ENCODE results near the gene HCN4.

HCN4 gene

DNA sequence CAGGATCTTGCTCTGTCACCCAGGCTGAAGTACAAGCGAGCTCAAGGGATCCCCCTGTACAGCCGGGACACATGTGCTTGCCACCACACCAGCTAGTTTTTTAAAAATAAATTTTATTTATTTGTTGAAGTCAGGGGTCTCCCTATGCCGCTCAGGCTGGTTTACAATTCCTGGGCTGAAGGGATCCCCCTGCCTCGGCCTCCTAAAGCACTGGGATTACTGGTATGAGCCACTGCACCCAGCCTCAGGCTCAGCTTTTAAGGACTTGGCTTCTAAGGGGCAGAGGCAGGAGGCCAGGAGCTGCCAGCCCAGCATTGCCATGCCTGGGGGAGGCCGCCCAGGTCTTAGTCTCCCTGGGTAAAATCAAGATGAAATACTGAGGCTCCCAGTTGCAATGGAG is 37.3 kb downstream of the HCN4 start:
- H3K4me1 ChIP-seq (ENCODE audit: insufficient read depth, low read length, poor library complexity, severe bottlenecking): no peaks in the 10 kb centered on the region
- H3K79me2 ChIP-seq (ENCODE audit: insufficient read depth, low read length): no peaks in the 10 kb centered on the region
- no peak overlapping the region for H3K4me2 ChIP-seq (ENCODE audit: low read depth, low read length, poor library complexity, severe bottlenecking)
- H3K4me3 ChIP-seq (ENCODE audit: low read length, poor library complexity, severe bottlenecking): no peak overlapping the region
- H3K9ac ChIP-seq (ENCODE audit: low read depth, low read length, poor library complexity, severe bottlenecking): no peak overlapping the region
- no peak overlapping the region for H2AFZ ChIP-seq (ENCODE audit: low read length)
- no peaks in the 10 kb centered on the region for H3K9me2 ChIP-seq (replicated peaks; ENCODE audit: low read depth, low read length)
- TF ChIP-seq CTCF (conservative IDR thresholded peaks at IDR 0.05; ENCODE audit: low read length): no peak
- TF ChIP-seq EZH2phosphoT487 (IDR thresholded peaks at IDR 0.05; ENCODE audit: borderline replicate concordance): no peak
- no peaks in the 10 kb centered on the region for H3K36me3 ChIP-seq (ENCODE audit: insufficient read depth, low read length)
- no peaks in the 10 kb centered on the region for H4K20me1 ChIP-seq (ENCODE audit: insufficient read depth, low read length, poor library complexity, severe bottlenecking)
- no peaks in the 10 kb centered on the region for H3K27me3 ChIP-seq (ENCODE audit: insufficient read depth, low read length, poor library complexity, severe bottlenecking)
- no peaks in the 10 kb centered on the region for H3F3A ChIP-seq (ENCODE audit: low read depth)
- no peaks in the 10 kb centered on the region for H3K9me3 ChIP-seq (ENCODE audit: insufficient read depth, low read depth, low read length)

GRCh38 chr15:73330206-73331051 is 38.3 kb downstream of the HCN4 start:
- H3K9ac ChIP-seq (ENCODE audit: low read depth, low read length, poor library complexity, severe bottlenecking): no peak overlapping the region
- no peak overlapping the region for H2AFZ ChIP-seq (ENCODE audit: low read length)
- H3K36me3 ChIP-seq (ENCODE audit: insufficient read depth, low read length): no peaks in the 10 kb centered on the region
- H3K9me3 ChIP-seq (ENCODE audit: insufficient read depth, low read depth, low read length): no peaks in the 10 kb centered on the region
- H4K20me1 ChIP-seq (ENCODE audit: insufficient read depth, low read length, poor library complexity, severe bottlenecking): no peaks in the 10 kb centered on the region
- TF ChIP-seq EZH2phosphoT487 (IDR thresholded peaks at IDR 0.05; ENCODE audit: borderline replicate concordance) (no peak), CTCF (conservative IDR thresholded peaks at IDR 0.05; ENCODE audit: low read length) (no peak)
- H3F3A ChIP-seq (ENCODE audit: low read depth): no peaks in the 10 kb centered on the region
- H3K4me1 ChIP-seq (ENCODE audit: insufficient read depth, low read length, poor library complexity, severe bottlenecking): no peaks in the 10 kb centered on the region
- no peaks in the 10 kb centered on the region for H3K27me3 ChIP-seq (ENCODE audit: insufficient read depth, low read length, poor library complexity, severe bottlenecking)
- H3K4me3 ChIP-seq (ENCODE audit: low read length, poor library complexity, severe bottlenecking): no peak overlapping the region
- no peaks in the 10 kb centered on the region for H3K9me2 ChIP-seq (replicated peaks; ENCODE audit: low read depth, low read length)
- H3K4me2 ChIP-seq (ENCODE audit: low read depth, low read length, poor library complexity, severe bottlenecking): no peak overlapping the region
- H3K79me2 ChIP-seq (ENCODE audit: insufficient read depth, low read length): no peaks in the 10 kb centered on the region

- Histone ChIP-seq H2AFZ (ENCODE audit: low read length) (no peak overlapping the region), H3K4me1 (ENCODE audit: insufficient read depth, low read length, poor library complexity, severe bottlenecking) (no peaks in the 10 kb centered on the region), H3K9ac (ENCODE audit: low read depth, low read length, poor library complexity, severe bottlenecking) (no peak overlapping the region), H3K9me3 (ENCODE audit: insufficient read depth, low read depth, low read length) (no peaks in the 10 kb centered on the region), H3K4me2 (ENCODE audit: low read depth, low read length, poor library complexity, severe bottlenecking) (no peak overlapping the region), H3K9me2 (replicated peaks; ENCODE audit: low read depth, low read length) (no peaks in the 10 kb centered on the region), H3K27me3 (ENCODE audit: insufficient read depth, low read length, poor library complexity, severe bottlenecking) (no peaks in the 10 kb centered on the region), H3K36me3 (ENCODE audit: insufficient read depth, low read length) (no peaks in the 10 kb centered on the region), H3F3A (ENCODE audit: low read depth) (no peaks in the 10 kb centered on the region), H4K20me1 (ENCODE audit: insufficient read depth, low read length, poor library complexity, severe bottlenecking) (no peaks in the 10 kb centered on the region), H3K79me2 (ENCODE audit: insufficient read depth, low read length) (no peaks in the 10 kb centered on the region), H3K4me3 (ENCODE audit: low read length, poor library complexity, severe bottlenecking) (no peak overlapping the region)
- TF ChIP-seq CTCF (conservative IDR thresholded peaks at IDR 0.05; ENCODE audit: low read length) (no peak), EZH2phosphoT487 (IDR thresholded peaks at IDR 0.05; ENCODE audit: borderline replicate concordance) (no peak)
These were observed 39.1 kb downstream of the HCN4 start for GRCh38 chr15:73329501-73330200.

All from Loucy (cell line).